Measurements from ENCODE around the gene CAPN12.

DNA sequence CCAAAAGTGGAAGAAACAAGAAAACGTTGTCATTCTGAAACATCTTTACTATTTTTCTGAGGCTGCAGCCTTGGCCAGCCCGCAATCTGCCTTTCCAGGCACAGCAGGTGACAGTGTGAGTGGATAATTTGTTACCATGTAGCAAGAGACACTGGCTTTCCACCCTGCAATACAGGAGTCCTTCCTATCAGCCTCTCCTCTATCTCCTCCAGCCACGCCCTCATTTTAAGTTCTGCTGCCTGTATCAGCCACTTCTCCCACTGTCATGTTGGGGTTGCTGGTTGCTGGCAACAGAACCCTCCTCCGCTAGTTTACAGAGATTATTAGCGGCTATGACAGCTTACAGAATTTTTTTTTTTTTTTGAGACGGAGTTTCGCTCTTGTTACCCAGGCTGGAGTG is 36.8 kb upstream of the CAPN12 start:
- TF ChIP-seq, protein P1, sequence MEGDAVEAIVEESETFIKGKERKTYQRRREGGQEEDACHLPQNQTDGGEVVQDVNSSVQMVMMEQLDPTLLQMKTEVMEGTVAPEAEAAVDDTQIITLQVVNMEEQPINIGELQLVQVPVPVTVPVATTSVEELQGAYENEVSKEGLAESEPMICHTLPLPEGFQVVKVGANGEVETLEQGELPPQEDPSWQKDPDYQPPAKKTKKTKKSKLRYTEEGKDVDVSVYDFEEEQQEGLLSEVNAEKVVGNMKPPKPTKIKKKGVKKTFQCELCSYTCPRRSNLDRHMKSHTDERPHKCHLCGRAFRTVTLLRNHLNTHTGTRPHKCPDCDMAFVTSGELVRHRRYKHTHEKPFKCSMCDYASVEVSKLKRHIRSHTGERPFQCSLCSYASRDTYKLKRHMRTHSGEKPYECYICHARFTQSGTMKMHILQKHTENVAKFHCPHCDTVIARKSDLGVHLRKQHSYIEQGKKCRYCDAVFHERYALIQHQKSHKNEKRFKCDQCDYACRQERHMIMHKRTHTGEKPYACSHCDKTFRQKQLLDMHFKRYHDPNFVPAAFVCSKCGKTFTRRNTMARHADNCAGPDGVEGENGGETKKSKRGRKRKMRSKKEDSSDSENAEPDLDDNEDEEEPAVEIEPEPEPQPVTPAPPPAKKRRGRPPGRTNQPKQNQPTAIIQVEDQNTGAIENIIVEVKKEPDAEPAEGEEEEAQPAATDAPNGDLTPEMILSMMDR (IDR thresholded peaks at IDR 0.05), result no peak
- no peak for TF ChIP-seq POLR2A (IDR thresholded peaks at IDR 0.05; ENCODE audit: low read depth)

Measured in esophagus muscularis mucosa (tissue), 3 donors.